OCI-LY1 (cell line): ENCODE measurements around the gene TFDP2.

Experiments
- EZH2 ChIP-seq: fragments of 200-600 bp; sonication (generic), shearing (Covaris generic); IDR thresholded peaks from 2 replicates; pipeline ENCODE4 v1.8.0; 2017; ENCODE audit warnings: borderline replicate concordance, mixed run types, mild to moderate bottlenecking, antibody characterized with exemption, low read length, moderate library complexity, mixed read lengths
- TF ChIP-seq, protein P1 (sequence below): fragments of 200-600 bp; sonication (generic), shearing (Covaris generic); IDR thresholded peaks from 2 replicates; pipeline ENCODE4 v1.5.1; 2017; ENCODE audit warnings: mild to moderate bottlenecking, antibody characterized with exemption, low read length, moderate library complexity, mixed read lengths

DNA sequence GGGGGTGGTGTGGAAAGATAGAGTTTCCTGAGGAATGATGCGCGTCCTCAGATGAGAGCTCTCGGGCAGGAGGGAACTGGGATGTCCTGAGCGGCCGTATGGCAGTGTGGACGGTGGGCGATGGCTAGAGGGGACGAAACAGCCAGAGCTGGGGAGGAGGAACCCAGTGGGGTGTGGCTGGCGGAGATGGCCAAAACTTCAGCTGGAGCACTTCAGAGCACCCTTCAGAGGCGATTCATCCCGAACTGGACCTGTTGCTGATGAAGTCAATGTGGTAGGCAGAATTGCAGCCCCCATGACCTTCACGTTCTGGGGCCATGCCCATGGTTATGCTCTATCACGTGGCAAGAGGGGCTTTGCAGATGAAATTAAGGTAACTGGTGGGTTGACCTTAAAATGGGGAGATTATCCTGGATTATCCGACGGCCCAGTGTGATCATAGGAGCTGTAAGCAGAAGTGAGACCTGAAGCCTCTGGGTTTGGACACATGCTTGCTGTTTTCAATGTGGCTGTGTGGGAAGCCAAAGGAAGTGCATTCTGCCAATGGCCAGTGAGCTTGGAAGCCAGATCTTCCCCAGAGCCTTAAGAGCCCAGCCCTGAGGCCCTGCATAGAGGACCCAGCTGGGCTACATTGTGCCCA is 220.6 kb downstream of the TFDP2 start:
- TF ChIP-seq EZH2: no peak
- TF ChIP-seq, protein P1, sequence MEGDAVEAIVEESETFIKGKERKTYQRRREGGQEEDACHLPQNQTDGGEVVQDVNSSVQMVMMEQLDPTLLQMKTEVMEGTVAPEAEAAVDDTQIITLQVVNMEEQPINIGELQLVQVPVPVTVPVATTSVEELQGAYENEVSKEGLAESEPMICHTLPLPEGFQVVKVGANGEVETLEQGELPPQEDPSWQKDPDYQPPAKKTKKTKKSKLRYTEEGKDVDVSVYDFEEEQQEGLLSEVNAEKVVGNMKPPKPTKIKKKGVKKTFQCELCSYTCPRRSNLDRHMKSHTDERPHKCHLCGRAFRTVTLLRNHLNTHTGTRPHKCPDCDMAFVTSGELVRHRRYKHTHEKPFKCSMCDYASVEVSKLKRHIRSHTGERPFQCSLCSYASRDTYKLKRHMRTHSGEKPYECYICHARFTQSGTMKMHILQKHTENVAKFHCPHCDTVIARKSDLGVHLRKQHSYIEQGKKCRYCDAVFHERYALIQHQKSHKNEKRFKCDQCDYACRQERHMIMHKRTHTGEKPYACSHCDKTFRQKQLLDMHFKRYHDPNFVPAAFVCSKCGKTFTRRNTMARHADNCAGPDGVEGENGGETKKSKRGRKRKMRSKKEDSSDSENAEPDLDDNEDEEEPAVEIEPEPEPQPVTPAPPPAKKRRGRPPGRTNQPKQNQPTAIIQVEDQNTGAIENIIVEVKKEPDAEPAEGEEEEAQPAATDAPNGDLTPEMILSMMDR: no peak
